ENCODE results near the gene GAL3ST2. TPM values are rescaled to one million over a fixed set of nuclear protein-coding genes. Genes with fewer than 3 reads are reported as not detected.

Gene GAL3ST2
- total and polyA plus RNA-seq, 2 of the 8 experiments (the other 6 are each of a cell fraction or from before 2014, with no cell fraction given): not detected

GRCh38 chr2:241755777-241756176 lies 20.8 kb upstream of the GAL3ST2 start:
- peaks cover 6 to 8% of the 10 kb centered on the region in 2 experiments; a peak in 3 of 4 replicates for H3K9me3 ChIP-seq (ENCODE audit: insufficient read depth in 2 of 2, low read depth in 1 of 2, low read length in 1 of 2)
- no peak overlapping the region for H4K5ac ChIP-seq (ENCODE audit: insufficient read length, low read depth, low read length)
- H3K27me3 ChIP-seq (replicated peaks in 1 of 4; ENCODE audit: control insufficient read depth in 3 of 4, extremely low read depth in 1 of 4, insufficient read depth in 3 of 4, low read length in 3 of 4): no peaks in the 10 kb centered on the region
- H3K4me2 ChIP-seq (ENCODE audit: insufficient read depth in 1 of 2, low read depth in 2 of 2, low read length in 2 of 2): no peak overlapping the region
- H3K23ac ChIP-seq (ENCODE audit: insufficient read length): no peak overlapping the region
- no peak overlapping the region for H3K56ac ChIP-seq (replicated peaks; ENCODE audit: insufficient read length, low read depth, low read length)
- DNase-seq (ENCODE audit: low read depth in 1 of 2, low spot score in 2 of 2) (no peak), FAIRE-seq (no peak)
- no peaks in the 10 kb centered on the region; a peak in 1 of 8 replicates for H3K36me3 ChIP-seq (ENCODE audit: control insufficient read depth in 2 of 4, insufficient read depth in 4 of 4, low read length in 3 of 4)
- no peak overlapping the region for H3K18ac ChIP-seq (ENCODE audit: extremely low read depth, low read length)
- no peak overlapping the region for H3K4ac ChIP-seq (replicated peaks; ENCODE audit: insufficient read length, low read depth, low read length)
- H3K9ac ChIP-seq (replicated peaks in 1 of 4; ENCODE audit: extremely low read depth in 1 of 4, low read depth in 3 of 4, low read length in 3 of 4): no peak overlapping the region
- H2BK12ac ChIP-seq (ENCODE audit: low read depth, low read length): no peak overlapping the region
- no peaks in the 10 kb centered on the region for H3K4me1 ChIP-seq (replicated peaks in 1 of 4; ENCODE audit: control insufficient read depth in 3 of 4, insufficient read depth in 4 of 4, low read length in 3 of 4)
- peak overlapping the region; percentile 51 for H4K8ac ChIP-seq (ENCODE audit: extremely low read depth, insufficient read depth, low read length)
- no peak overlapping the region for H2BK20ac ChIP-seq (ENCODE audit: low read length)
- no peak overlapping the region for H4K91ac ChIP-seq (replicated peaks; ENCODE audit: insufficient read length, low read length)
- ChIA-PET POLR2A (ENCODE audit: partially characterized antibody) (interaction anchor here (1.0 kb wide), 1 partner anchor 17 kb away, joined by 4 read pairs; no protein-coding TSS in a partner anchor), CTCF (ENCODE audit: partially characterized antibody) (interaction anchor here (1.0 kb wide), 1 partner anchor 123 kb away, joined by 3 read pairs; no protein-coding TSS in a partner anchor)
- no peak overlapping the region for H3K4me3 ChIP-seq (ENCODE audit: extremely low read depth in 1 of 4, insufficient read depth in 2 of 4, low read depth in 3 of 4, low read length in 4 of 4)
- 91% methylated on average over 27 of the region's 27 CpGs; no CpG with 5 or more reads in 1 of the 2 experiments for WGBS, 2 experiments (ENCODE audit: extremely low coverage in 1 of 2, insufficient coverage in 1 of 2, insufficient read length in 1 of 2, insufficient replicate concordance in 2 of 2, low coverage in 1 of 2, low lambda C conversion rate in 2 of 2, missing lambda C conversion rate in 1 of 2)
- no peaks in the 10 kb centered on the region; the same call in 1 of the 2 replicates for H3K79me1 ChIP-seq (ENCODE audit: low read depth, low read length)
- no peaks in the 10 kb centered on the region for H3K79me2 ChIP-seq (ENCODE audit: control insufficient read depth in 1 of 2, insufficient read depth in 2 of 2, low read length in 2 of 2)
- no peak overlapping the region for H2BK5ac ChIP-seq (ENCODE audit: low read depth, low read length)
- no peak overlapping the region for H3K14ac ChIP-seq (ENCODE audit: insufficient read length)
- H2BK120ac ChIP-seq (replicated peaks; ENCODE audit: low read depth, low read length): no peak overlapping the region
- no peaks in the 10 kb centered on the region for H3K23me2 ChIP-seq (ENCODE audit: low read depth, low read length)
- TF ChIP-seq, protein P1, sequence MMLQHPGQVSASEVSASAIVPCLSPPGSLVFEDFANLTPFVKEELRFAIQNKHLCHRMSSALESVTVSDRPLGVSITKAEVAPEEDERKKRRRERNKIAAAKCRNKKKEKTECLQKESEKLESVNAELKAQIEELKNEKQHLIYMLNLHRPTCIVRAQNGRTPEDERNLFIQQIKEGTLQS (IDR thresholded peaks at IDR 0.05; ENCODE audit: insufficient read depth, low read depth, low read length): no peak
- TF ChIP-seq ZNF274 (IDR thresholded peaks at IDR 0.05; ENCODE audit: borderline replicate concordance, extremely low read depth, low read length) (no peak), GABPA (IDR thresholded peaks at IDR 0.05; ENCODE audit: borderline replicate concordance, insufficient read depth, low read length) (no peak), SAP30 (IDR thresholded peaks at IDR 0.05; ENCODE audit: insufficient read depth, insufficient replicate concordance, low read length) (no peak), EGR1 (IDR thresholded peaks at IDR 0.05; ENCODE audit: borderline replicate concordance, low read depth, low read length) (no peak), KDM1A (IDR thresholded peaks at IDR 0.05; ENCODE audit: borderline replicate concordance, low read length) (no peak), CHD2 (IDR thresholded peaks at IDR 0.05; ENCODE audit: low read length) (no peak), JUN (IDR thresholded peaks at IDR 0.05; ENCODE audit: low read depth, low read length) (no peak), PHF8 (conservative IDR thresholded peaks at IDR 0.05; ENCODE audit: low read depth, low read length) (no peak), SP1 (IDR thresholded peaks at IDR 0.05; ENCODE audit: low read depth, low read length) (no peak), SP2 (IDR thresholded peaks at IDR 0.05; ENCODE audit: low read length) (no peak), TAF1 (IDR thresholded peaks at IDR 0.05; ENCODE audit: low read depth, low read length) (no peak)
- TF ChIP-seq, protein P2, sequence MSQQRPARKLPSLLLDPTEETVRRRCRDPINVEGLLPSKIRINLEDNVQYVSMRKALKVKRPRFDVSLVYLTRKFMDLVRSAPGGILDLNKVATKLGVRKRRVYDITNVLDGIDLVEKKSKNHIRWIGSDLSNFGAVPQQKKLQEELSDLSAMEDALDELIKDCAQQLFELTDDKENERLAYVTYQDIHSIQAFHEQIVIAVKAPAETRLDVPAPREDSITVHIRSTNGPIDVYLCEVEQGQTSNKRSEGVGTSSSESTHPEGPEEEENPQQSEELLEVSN (IDR thresholded peaks at IDR 0.05): no peak
- no peak overlapping the region for H2AK5ac ChIP-seq (ENCODE audit: low read depth, low read length)
- H2BK15ac ChIP-seq (ENCODE audit: low read length): no peak overlapping the region
- peaks cover 0 to 3% of the 10 kb centered on the region in 2 experiments for H4K20me1 ChIP-seq (replicated peaks in 1 of 2; ENCODE audit: control insufficient read depth in 1 of 2, insufficient read depth in 2 of 2, low read length in 2 of 2)
- no peak overlapping the region for H2AFZ ChIP-seq (ENCODE audit: low read length)
- no peak overlapping the region for H3K27ac ChIP-seq (ENCODE audit: low read depth, low read length)

Data from H1 (cell line).